Measurements from ENCODE around the gene ZNF175. TPM values are rescaled to one million over a fixed set of nuclear protein-coding genes. Genes with fewer than 3 reads are reported as not detected.

ZNF175 gene
- total and polyA plus RNA-seq, 2 experiments from 2014 or later, result 2.3 to 6.3 TPM

- H3K36me3 Mint-ChIP-seq (ENCODE audit: low read depth), result peaks cover 16% of the 10 kb centered on the region
- ATAC-seq (no peak), DNase-seq (ENCODE audit: low spot score) (no peak)
- H3K4me1 Mint-ChIP-seq, result peaks cover 7% of the 10 kb centered on the region; the same call in 1 of the 3 replicates
- H3K9me2 ChIP-seq (ENCODE audit: insufficient read depth), result no peaks in the 10 kb centered on the region
- no peaks in the 10 kb centered on the region for H3K79me2 ChIP-seq (replicated peaks; ENCODE audit: insufficient read depth)
- H3K27ac ChIP-seq (ENCODE audit: low read depth), result no peak overlapping the region
- H3K4me3 Mint-ChIP-seq, result no peak overlapping the region
- H4K20me1 ChIP-seq (replicated peaks; ENCODE audit: insufficient read depth), result no peaks in the 10 kb centered on the region
- H3K4me3 ChIP-seq, result no peak overlapping the region
- no peaks in the 10 kb centered on the region for H3K27me3 ChIP-seq (ENCODE audit: insufficient read depth)
- TF ChIP-seq EZH2 (IDR thresholded peaks at IDR 0.05; ENCODE audit: low read depth, unreplicated experiment) (no peak), REST (IDR thresholded peaks at IDR 0.05; ENCODE audit: unreplicated experiment) (no peak)
- H3F3A ChIP-seq (replicated peaks; ENCODE audit: low read depth), result no peaks in the 10 kb centered on the region
- peaks cover 5% of the 10 kb centered on the region; the same call in 1 of the 2 replicates for H3K4me1 ChIP-seq (ENCODE audit: insufficient read depth)
- H3K4me2 ChIP-seq, result no peak overlapping the region
- no peak overlapping the region for H2AFZ ChIP-seq
- H3K27me3 Mint-ChIP-seq (ENCODE audit: insufficient read depth, low read depth, poor library complexity), result peaks cover 11% of the 10 kb centered on the region
- H3K27ac Mint-ChIP-seq, result no peak overlapping the region
- no peaks in the 10 kb centered on the region for H3K36me3 ChIP-seq (ENCODE audit: insufficient read depth)
- H3K9me3 Mint-ChIP-seq, result peaks cover 82% of the 10 kb centered on the region
Observed at GRCh38 chr19:51548213-51548651, 22.9 kb upstream of the ZNF175 start.

GRCh38 chr19:51548891-51549305 is 22.2 kb upstream of the ZNF175 start:
- no peaks in the 10 kb centered on the region for H3F3A ChIP-seq (replicated peaks; ENCODE audit: low read depth)
- no peak overlapping the region for H2AFZ ChIP-seq
- Mint-ChIP-seq H3K4me3 (no peak overlapping the region), H3K4me1 (peaks cover 7% of the 10 kb centered on the region; the same call in 1 of the 3 replicates), H3K9me3 (peaks cover 78% of the 10 kb centered on the region), H3K27ac (no peak overlapping the region), H3K36me3 (ENCODE audit: low read depth) (peaks cover 12% of the 10 kb centered on the region), H3K27me3 (ENCODE audit: insufficient read depth, low read depth, poor library complexity) (peaks cover 11% of the 10 kb centered on the region)
- no peaks in the 10 kb centered on the region for H3K9me2 ChIP-seq (ENCODE audit: insufficient read depth)
- no peaks in the 10 kb centered on the region for H3K79me2 ChIP-seq (replicated peaks; ENCODE audit: insufficient read depth)
- H3K27ac ChIP-seq (ENCODE audit: low read depth), result no peak overlapping the region
- no peaks in the 10 kb centered on the region for H4K20me1 ChIP-seq (replicated peaks; ENCODE audit: insufficient read depth)
- DNase-seq (ENCODE audit: low spot score) (no peak), ATAC-seq (no peak)
- H3K4me3 ChIP-seq, result no peak overlapping the region
- H3K27me3 ChIP-seq (ENCODE audit: insufficient read depth), result no peaks in the 10 kb centered on the region
- H3K36me3 ChIP-seq (ENCODE audit: insufficient read depth), result no peaks in the 10 kb centered on the region
- H3K4me1 ChIP-seq (ENCODE audit: insufficient read depth), result peaks cover 10% of the 10 kb centered on the region
- H3K4me2 ChIP-seq, result no peak overlapping the region
- TF ChIP-seq ZNF462 (CRISPR knock-in tag; IDR thresholded peaks at IDR 0.05), result no peak
- TF ChIP-seq POLR2AphosphoS5 (IDR thresholded peaks at IDR 0.05; ENCODE audit: low read depth), result no peak
- no peak for TF ChIP-seq REST (IDR thresholded peaks at IDR 0.05; ENCODE audit: unreplicated experiment)
- TF ChIP-seq ETS1 (IDR thresholded peaks at IDR 0.05), result no peak
- no peak for TF ChIP-seq STAT1 (IDR thresholded peaks at IDR 0.05; ENCODE audit: unreplicated experiment)
- TF ChIP-seq EZH2phosphoT487 (IDR thresholded peaks at IDR 0.05; ENCODE audit: unreplicated experiment), result no peak
